Naive B cell (primary cell): ENCODE measurements around the gene ADGRD2. TPM values are rescaled to one million over a fixed set of nuclear protein-coding genes. Genes with fewer than 3 reads are reported as not detected.
A peak's percentile ranks its signal among the peaks of the same experiment; 100 is the strongest.

ENCODE experiments used
- ATAC-seq, 2 donors: fragments of 150-1000 bp; cut with Tn5 transposase; 2 replicates each; pipeline ENCODE4 v1.10.0; 2021; ENCODE audit warnings: low read depth in 2 of 2, mild to moderate bottlenecking in 2 of 2, moderate library complexity in 2 of 2
- DNase-seq: peaks from one replicate; pipeline ENCODE4 v3.0.0; 2022
- H3K27ac Mint-ChIP-seq, 6 donors: one replicate each; pipeline ENCODE4 v1.8.0; 2020 to 2022; ENCODE audit warnings: mild to moderate bottlenecking in 6 of 6, mixed read lengths in 6 of 6, moderate library complexity in 5 of 6, inconsistent platforms in 2 of 6
- H3K27me3 Mint-ChIP-seq, 3 donors: one replicate each; pipeline ENCODE4 v1.8.0; 2021 to 2022; ENCODE audit warnings: mixed read lengths in 3 of 3, mild to moderate bottlenecking in 1 of 3
- H3K36me3 Mint-ChIP-seq, 2 donors: one replicate each; pipeline ENCODE4 v1.8.0; 2020 to 2022; ENCODE audit warnings: mixed read lengths in 2 of 2, inconsistent platforms in 1 of 2, mild to moderate bottlenecking in 1 of 2
- H3K4me1 Mint-ChIP-seq, 3 donors: one replicate each; pipeline ENCODE4 v1.8.0; 2020 to 2022; ENCODE audit warnings: mixed read lengths in 3 of 3, inconsistent platforms in 1 of 3, mild to moderate bottlenecking in 1 of 3, moderate library complexity in 1 of 3
- H3K4me3 Mint-ChIP-seq, 8 donors: one replicate each; pipeline ENCODE4 v1.8.0; 2020 to 2022; ENCODE audit warnings: mild to moderate bottlenecking in 8 of 8, mixed read lengths in 8 of 8, moderate library complexity in 8 of 8, inconsistent platforms in 2 of 8
- H3K9me3 Mint-ChIP-seq, 7 donors: one replicate each; pipeline ENCODE4 v1.8.0; 2020 to 2022; ENCODE audit warnings: mixed read lengths in 7 of 7, mild to moderate bottlenecking in 5 of 7, inconsistent platforms in 2 of 7, moderate library complexity in 1 of 7
- polyA plus RNA-seq, 6 donors: library from polyadenylated mRNA; unstranded; fragments of 300-500 nt; fragmentation: Illumina TruSeq; gene quantifications; one replicate each; pipeline ENCODE4 v1.2.3, GENCODE V29; 2021; ENCODE audit warnings: low read depth in 6 of 6

Gene ADGRD2
- polyA plus RNA-seq, 6 donors from 2014 or later = not detected

- peaks cover 0 to 1% (median 0%) of the 10 kb centered on the region in 7 donors for H3K9me3 Mint-ChIP-seq
- H3K36me3 Mint-ChIP-seq = no peaks in the 10 kb centered on the region
- ATAC-seq (no peak), DNase-seq (no peak)
- H3K4me1 Mint-ChIP-seq = peaks cover 0 to 12% (median 2%) of the 10 kb centered on the region in 3 donors
- H3K27ac Mint-ChIP-seq = no peak overlapping the region
- H3K27me3 Mint-ChIP-seq = peaks cover 17 to 45% (median 32%) of the 10 kb centered on the region in 3 donors
- no peak overlapping the region for H3K4me3 Mint-ChIP-seq
Observed at GRCh38 chr9:124454296-124454695, 4.0 kb downstream of the ADGRD2 start.

GRCh38 chr9:124454791-124455443, 4.7 kb downstream of the ADGRD2 start:
- no peaks in the 10 kb centered on the region for H3K36me3 Mint-ChIP-seq
- no peak for ATAC-seq
- no peak overlapping the region for H3K4me3 Mint-ChIP-seq
- H3K9me3 Mint-ChIP-seq = peaks cover 0 to 1% (median 0%) of the 10 kb centered on the region in 7 donors
- no peak overlapping the region for H3K27ac Mint-ChIP-seq
- H3K4me1 Mint-ChIP-seq = peaks cover 0 to 12% (median 2%) of the 10 kb centered on the region in 3 donors
- H3K27me3 Mint-ChIP-seq = peaks cover 17 to 38% (median 26%) of the 10 kb centered on the region in 3 donors
- no peak for DNase-seq

- Mint-ChIP-seq H3K4me3 (no peak overlapping the region), H3K27ac (no peak overlapping the region), H3K4me1 (peaks cover 0 to 7% (median 2%) of the 10 kb centered on the region in 3 donors), H3K27me3 (peaks cover 19 to 30% (median 22%) of the 10 kb centered on the region in 3 donors), H3K9me3 (peaks cover 1 to 6% (median 4%) of the 10 kb centered on the region in 7 donors), H3K36me3 (no peaks in the 10 kb centered on the region)
- ATAC-seq (no peak), DNase-seq (no peak)
Observed at GRCh38 chr9:124455820-124456219, 5.6 kb downstream of the ADGRD2 start.

- DNase-seq (no peak), ATAC-seq (no peak)
- Mint-ChIP-seq H3K27me3 (peaks cover 12 to 23% (median 18%) of the 10 kb centered on the region in 3 donors), H3K36me3 (no peaks in the 10 kb centered on the region), H3K4me1 (no peaks in the 10 kb centered on the region), H3K27ac (peak overlapping the region in 2 of 6 donors; percentile 39 to 48), H3K9me3 (peaks cover 1 to 6% (median 4%) of the 10 kb centered on the region in 7 donors), H3K4me3 (peak overlapping the region in 1 of 8 donors; percentile 33)
Observed at GRCh38 chr9:124456341-124457078, 6.3 kb downstream of the ADGRD2 start.

GRCh38 chr9:124457079-124457886, 7.0 kb downstream of the ADGRD2 start:
- DNase-seq (no peak), ATAC-seq (no peak)
- no peaks in the 10 kb centered on the region for H3K36me3 Mint-ChIP-seq
- H3K27ac Mint-ChIP-seq = no peak overlapping the region
- peaks cover 1 to 6% (median 4%) of the 10 kb centered on the region in 7 donors for H3K9me3 Mint-ChIP-seq
- H3K27me3 Mint-ChIP-seq = peaks cover 5 to 17% (median 15%) of the 10 kb centered on the region in 3 donors
- peak overlapping the region in 1 of 8 donors; percentile 33 for H3K4me3 Mint-ChIP-seq
- H3K4me1 Mint-ChIP-seq = no peaks in the 10 kb centered on the region

- H3K27ac Mint-ChIP-seq = no peak overlapping the region
- no peaks in the 10 kb centered on the region for H3K36me3 Mint-ChIP-seq
- ATAC-seq (no peak), DNase-seq (no peak)
- H3K27me3 Mint-ChIP-seq = peaks cover 0 to 17% (median 14%) of the 10 kb centered on the region in 3 donors
- no peaks in the 10 kb centered on the region for H3K4me1 Mint-ChIP-seq
- H3K9me3 Mint-ChIP-seq = peaks cover 1 to 9% (median 5%) of the 10 kb centered on the region in 7 donors
- H3K4me3 Mint-ChIP-seq = no peak overlapping the region
Observed at GRCh38 chr9:124457887-124458431, 7.7 kb downstream of the ADGRD2 start.

GRCh38 chr9:124458441-124458840, 8.2 kb downstream of the ADGRD2 start:
- no peak for ATAC-seq
- H3K27me3 Mint-ChIP-seq = peaks cover 0 to 17% (median 15%) of the 10 kb centered on the region in 3 donors
- H3K9me3 Mint-ChIP-seq = peaks cover 1 to 14% (median 5%) of the 10 kb centered on the region in 7 donors

GRCh38 chr9:124462739-124463138, 12.5 kb downstream of the ADGRD2 start:
- H3K4me1 Mint-ChIP-seq = no peaks in the 10 kb centered on the region
- H3K9me3 Mint-ChIP-seq = peaks cover 0 to 16% (median 5%) of the 10 kb centered on the region in 7 donors
- H3K36me3 Mint-ChIP-seq = no peaks in the 10 kb centered on the region
- DNase-seq = no peak
- peak overlapping the region in 1 of 8 donors; percentile 1 for H3K4me3 Mint-ChIP-seq
- no peak for ATAC-seq
- H3K27me3 Mint-ChIP-seq = peaks cover 12 to 13% (median 13%) of the 10 kb centered on the region in 3 donors
- no peak overlapping the region for H3K27ac Mint-ChIP-seq

More at GRCh38 chr9:124458441-124458840, 8.2 kb downstream of the ADGRD2 start:
- Mint-ChIP-seq H3K4me3 (no peak overlapping the region), H3K36me3 (no peaks in the 10 kb centered on the region), H3K4me1 (no peaks in the 10 kb centered on the region), H3K27ac (no peak overlapping the region)
- no peak for DNase-seq

GRCh38 chr9:124465736-124466135, 15.5 kb downstream of the ADGRD2 start:
- Mint-ChIP-seq H3K4me1 (peaks cover 5 to 6% (median 6%) of the 10 kb centered on the region in 3 donors), H3K4me3 (no peak overlapping the region), H3K9me3 (peaks cover 0 to 11% (median 0%) of the 10 kb centered on the region in 7 donors), H3K27me3 (peaks cover 12 to 22% (median 13%) of the 10 kb centered on the region in 3 donors), H3K27ac (peak overlapping the region in 1 of 6 donors; percentile 26), H3K36me3 (no peaks in the 10 kb centered on the region)
- DNase-seq (no peak), ATAC-seq (no peak)

- Mint-ChIP-seq H3K27ac (peak overlapping the region in 1 of 6 donors; percentile 33), H3K4me3 (no peak overlapping the region), H3K27me3 (peaks cover 12 to 27% (median 13%) of the 10 kb centered on the region in 3 donors), H3K4me1 (peaks cover 5 to 6% (median 6%) of the 10 kb centered on the region in 3 donors), H3K36me3 (no peaks in the 10 kb centered on the region), H3K9me3 (peaks cover 0 to 10% (median 0%) of the 10 kb centered on the region in 7 donors)
- ATAC-seq = no peak
- DNase-seq = no peak
Observed at GRCh38 chr9:124467410-124468060, 17.3 kb downstream of the ADGRD2 start.

GRCh38 chr9:124468061-124468740, 17.9 kb downstream of the ADGRD2 start:
- H3K4me3 Mint-ChIP-seq = peak overlapping the region in 1 of 8 donors; percentile 66
- peaks cover 0 to 4% (median 0%) of the 10 kb centered on the region in 7 donors for H3K9me3 Mint-ChIP-seq
- ATAC-seq (peak; percentile 28 to 67), DNase-seq (no peak)
- no peaks in the 10 kb centered on the region for H3K36me3 Mint-ChIP-seq
- H3K4me1 Mint-ChIP-seq = peaks cover 5 to 6% (median 6%) of the 10 kb centered on the region in 3 donors
- peaks cover 13 to 33% (median 14%) of the 10 kb centered on the region in 3 donors for H3K27me3 Mint-ChIP-seq
- H3K27ac Mint-ChIP-seq = peak overlapping the region in 1 of 6 donors; percentile 20
